ENCODE data around the gene GRM8. TPM values are rescaled to one million over a fixed set of nuclear protein-coding genes. Genes with fewer than 3 reads are reported as not detected.
A peak's percentile ranks its signal among the peaks of the same experiment; 100 is the strongest.

Gene GRM8
- total and polyA plus RNA-seq, 9 of the 15 experiments (the other 6 are each of a cell fraction or from before 2014, with no cell fraction given), result 0.13 TPM; not detected in 7

DNA sequence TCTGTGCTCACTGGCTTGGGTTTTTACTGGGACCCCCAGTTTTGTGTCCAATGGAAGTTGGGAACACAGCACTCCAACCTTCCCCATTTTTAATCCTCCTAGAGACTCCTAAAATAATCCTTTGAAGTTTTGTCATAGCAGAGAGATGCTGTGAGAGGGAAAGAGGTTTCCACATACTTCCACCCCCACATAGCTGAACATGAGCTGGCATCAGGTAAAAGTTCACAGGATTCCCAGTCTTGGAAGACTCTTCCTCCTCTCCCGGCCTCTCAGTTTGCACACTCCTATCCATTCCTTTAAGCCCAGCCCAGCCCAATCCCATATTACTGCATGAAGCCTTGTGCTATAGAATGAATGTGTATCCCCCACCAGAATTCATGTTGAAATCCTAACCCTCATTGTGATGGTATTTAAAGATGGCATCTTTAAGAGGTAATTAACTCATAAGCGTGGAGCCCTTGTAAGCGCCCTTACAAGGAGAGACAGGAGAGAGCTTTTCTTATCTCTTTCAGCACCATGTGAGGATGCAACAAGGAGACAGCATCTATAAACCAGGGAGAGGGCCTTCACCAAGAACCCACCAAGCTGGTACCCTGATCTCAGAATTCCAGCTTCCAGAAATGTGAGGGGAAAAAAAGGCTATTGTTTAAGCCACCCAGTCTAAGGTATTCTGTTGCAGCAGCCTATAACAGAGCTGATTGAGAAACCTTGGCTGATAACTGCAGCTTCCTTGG lies 22.4 kb downstream of the GRM8 start:
- no peak for DNase-seq (ENCODE audit: extremely low read depth in 1 of 4, low spot score in 3 of 4)
- H3K9me1 ChIP-seq (ENCODE audit: control insufficient read depth, insufficient read depth, low read length), result no peaks in the 10 kb centered on the region
- no peak overlapping the region for H3K4me3 ChIP-seq
- no peak overlapping the region for H3K9ac ChIP-seq (ENCODE audit: insufficient read depth in 1 of 2, low read depth in 2 of 2, low read length in 2 of 2)
- BruUV-seq (replicated peaks), result no TSS peak
- FAIRE-seq, result no peak
- H2AFZ ChIP-seq (ENCODE audit: low read depth, low read length), result no peak overlapping the region
- CTCF ChIA-PET (ENCODE audit: low intra/inter-chr PET ratio), result no interaction called here
- H3K4me2 ChIP-seq (ENCODE audit: insufficient read depth, low read length), result no peak overlapping the region
- WGBS (ENCODE audit: insufficient coverage, low coverage, missing lambda C conversion rate), result 0% methylated on average over 3 of the region's 3 CpGs
- no peaks in the 10 kb centered on the region for H3K4me1 ChIP-seq (replicated peaks in 1 of 2; ENCODE audit: control insufficient read depth in 2 of 2, insufficient read depth in 2 of 2, low read length in 2 of 2)
- no peaks in the 10 kb centered on the region for H3K9me3 ChIP-seq (replicated peaks; ENCODE audit: control insufficient read depth, insufficient read depth, low read depth, low read length)
- H3K79me2 ChIP-seq (ENCODE audit: control insufficient read depth, insufficient read depth, low read length), result no peaks in the 10 kb centered on the region
- in situ Hi-C loops (cut with MboI) (no loop called here), intact Hi-C loops (cut with micrococcal nuclease) (no loop called here)
- no peaks in the 10 kb centered on the region for H3K36me3 ChIP-seq (ENCODE audit: control insufficient read depth, insufficient read depth, low read length)
- POLR2A ChIA-PET, result interaction anchor here (1.0 kb wide), 1 partner anchor 17 kb away, joined by 3 read pairs; no protein-coding TSS in a partner anchor
- no peaks in the 10 kb centered on the region for H3K27me3 ChIP-seq (ENCODE audit: control insufficient read depth in 2 of 2, insufficient read depth in 2 of 2, low read length in 2 of 2)
- no peak overlapping the region for H3K27ac ChIP-seq (ENCODE audit: extremely low read depth, low read depth, low read length)
- TF ChIP-seq DPF2 (IDR thresholded peaks at IDR 0.05) (no peak), PHF20 (IDR thresholded peaks at IDR 0.05; ENCODE audit: partially characterized antibody) (no peak), ZNF311 (CRISPR knock-in tag; IDR thresholded peaks at IDR 0.05) (no peak), RNF2 (IDR thresholded peaks at IDR 0.05) (no peak)
- no peaks in the 10 kb centered on the region for H4K20me1 ChIP-seq (replicated peaks; ENCODE audit: control insufficient read depth, insufficient read depth, low read length)
- no peak for ATAC-seq

DNA sequence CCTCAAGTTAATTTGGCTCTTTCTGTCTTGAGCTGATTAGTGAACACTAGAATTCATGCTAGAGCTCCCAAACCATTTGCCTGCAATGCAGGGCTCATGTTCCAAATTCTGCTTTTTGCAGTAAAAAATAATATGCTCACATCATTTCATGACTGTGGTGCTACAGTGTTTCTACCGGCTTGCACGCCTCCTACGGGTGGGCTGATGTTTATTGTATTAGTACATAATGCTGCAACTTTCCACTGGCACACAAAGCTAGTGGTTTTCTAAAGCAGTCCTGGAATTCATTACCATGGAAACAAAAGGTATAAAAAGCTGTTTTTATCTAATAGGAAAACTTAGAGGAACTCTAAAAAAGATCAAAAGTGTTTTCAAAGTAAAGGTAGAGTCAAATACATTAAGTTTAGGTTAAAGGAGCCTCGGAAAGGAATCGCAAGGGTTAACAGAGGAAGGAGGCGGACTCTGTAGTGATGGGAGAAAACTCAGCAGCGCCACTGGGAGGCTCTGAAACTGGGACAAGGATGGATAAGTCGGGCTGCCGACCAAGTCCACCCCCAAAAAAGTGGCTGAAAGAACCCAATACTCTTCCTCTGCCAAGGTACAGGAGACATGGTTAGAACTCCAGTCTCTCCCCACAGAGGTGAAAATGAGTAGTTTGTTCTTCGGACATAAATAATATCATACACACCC lies 25.9 kb downstream of the GRM8 start:
- FAIRE-seq, result no peak
- H3K4me3 ChIP-seq, result no peak overlapping the region
- H3K79me2 ChIP-seq (ENCODE audit: control insufficient read depth, insufficient read depth, low read length), result no peaks in the 10 kb centered on the region
- intact Hi-C loops (cut with micrococcal nuclease), result no loop called here
- H3K4me2 ChIP-seq (ENCODE audit: insufficient read depth, low read length), result no peak overlapping the region
- no peak overlapping the region for H3K9ac ChIP-seq (ENCODE audit: insufficient read depth in 1 of 2, low read depth in 2 of 2, low read length in 2 of 2)
- H3K27me3 ChIP-seq (ENCODE audit: control insufficient read depth in 2 of 2, insufficient read depth in 2 of 2, low read length in 2 of 2), result no peaks in the 10 kb centered on the region
- no peak overlapping the region for H3K27ac ChIP-seq (ENCODE audit: extremely low read depth, low read depth, low read length)
- no TSS peak for BruUV-seq (replicated peaks)
- no peaks in the 10 kb centered on the region for H3K36me3 ChIP-seq (ENCODE audit: control insufficient read depth, insufficient read depth, low read length)
- H3K9me3 ChIP-seq (replicated peaks; ENCODE audit: control insufficient read depth, insufficient read depth, low read depth, low read length), result no peaks in the 10 kb centered on the region
- H3K4me1 ChIP-seq (replicated peaks in 1 of 2; ENCODE audit: control insufficient read depth in 2 of 2, insufficient read depth in 2 of 2, low read length in 2 of 2), result no peaks in the 10 kb centered on the region
- ChIA-PET CTCF (ENCODE audit: low intra/inter-chr PET ratio) (no interaction called here), POLR2A (interaction anchor here (0.6 to 0.9 kb wide), 2 partner anchors 11 to 267 kb away, joined by 3 to 4 read pairs; no protein-coding TSS in a partner anchor)
- no peaks in the 10 kb centered on the region for H4K20me1 ChIP-seq (replicated peaks; ENCODE audit: control insufficient read depth, insufficient read depth, low read length)
- WGBS (ENCODE audit: insufficient coverage, low coverage, missing lambda C conversion rate), result under 1% methylated on average over 10 of the region's 10 CpGs
- no peaks in the 10 kb centered on the region for H3K9me1 ChIP-seq (ENCODE audit: control insufficient read depth, insufficient read depth, low read length)
- no peak overlapping the region for H2AFZ ChIP-seq (ENCODE audit: low read depth, low read length)
- peak; percentile 61; the same call in 2 of the 3 replicates for ATAC-seq
- no peak for DNase-seq (ENCODE audit: extremely low read depth in 1 of 4, low spot score in 3 of 4)
- in situ Hi-C loops (cut with MboI), result no loop called here
- no peak for TF ChIP-seq RBFOX2 (IDR thresholded peaks at IDR 0.05; ENCODE audit: low read depth, low read length)
- no peak for TF ChIP-seq ZNF76 (CRISPR knock-in tag; IDR thresholded peaks at IDR 0.05; ENCODE audit: borderline replicate concordance)
- no peak for TF ChIP-seq ZNF197 (CRISPR knock-in tag; IDR thresholded peaks at IDR 0.05; ENCODE audit: low read depth)
- no peak for TF ChIP-seq RBBP5 (IDR thresholded peaks at IDR 0.05; ENCODE audit: borderline replicate concordance, insufficient read depth, low read length, poor library complexity, severe bottlenecking)
- TF ChIP-seq KLF6 (CRISPR knock-in tag; IDR thresholded peaks at IDR 0.05; ENCODE audit: borderline replicate concordance), result no peak
- TF ChIP-seq, protein P1, sequence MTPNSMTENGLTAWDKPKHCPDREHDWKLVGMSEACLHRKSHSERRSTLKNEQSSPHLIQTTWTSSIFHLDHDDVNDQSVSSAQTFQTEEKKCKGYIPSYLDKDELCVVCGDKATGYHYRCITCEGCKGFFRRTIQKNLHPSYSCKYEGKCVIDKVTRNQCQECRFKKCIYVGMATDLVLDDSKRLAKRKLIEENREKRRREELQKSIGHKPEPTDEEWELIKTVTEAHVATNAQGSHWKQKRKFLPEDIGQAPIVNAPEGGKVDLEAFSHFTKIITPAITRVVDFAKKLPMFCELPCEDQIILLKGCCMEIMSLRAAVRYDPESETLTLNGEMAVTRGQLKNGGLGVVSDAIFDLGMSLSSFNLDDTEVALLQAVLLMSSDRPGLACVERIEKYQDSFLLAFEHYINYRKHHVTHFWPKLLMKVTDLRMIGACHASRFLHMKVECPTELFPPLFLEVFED (CRISPR knock-in tag; conservative IDR thresholded peaks at IDR 0.05), result no peak
- no peak for TF ChIP-seq MTA1 (IDR thresholded peaks at IDR 0.05; ENCODE audit: borderline replicate concordance)
- TF ChIP-seq ELF4 (CRISPR knock-in tag; IDR thresholded peaks at IDR 0.05), result no peak
- TF ChIP-seq, protein P2, sequence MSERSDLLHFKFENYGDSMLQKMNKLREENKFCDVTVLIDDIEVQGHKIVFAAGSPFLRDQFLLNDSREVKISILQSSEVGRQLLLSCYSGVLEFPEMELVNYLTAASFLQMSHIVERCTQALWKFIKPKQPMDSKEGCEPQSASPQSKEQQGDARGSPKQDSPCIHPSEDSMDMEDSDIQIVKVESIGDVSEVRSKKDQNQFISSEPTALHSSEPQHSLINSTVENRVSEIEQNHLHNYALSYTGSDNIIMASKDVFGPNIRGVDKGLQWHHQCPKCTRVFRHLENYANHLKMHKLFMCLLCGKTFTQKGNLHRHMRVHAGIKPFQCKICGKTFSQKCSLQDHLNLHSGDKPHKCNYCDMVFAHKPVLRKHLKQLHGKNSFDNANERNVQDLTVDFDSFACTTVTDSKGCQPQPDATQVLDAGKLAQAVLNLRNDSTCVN (CRISPR knock-in tag; IDR thresholded peaks at IDR 0.05), result no peak

Data from K562 (cell line).